HepG2 (cell line): ENCODE results near the gene PDLIM7. TPM values are rescaled to one million over a fixed set of nuclear protein-coding genes. Genes with fewer than 3 reads are reported as not detected.

Experiments used
- HCFC1 ChIP-seq: fragments of 150-350 bp; IDR thresholded peaks from 2 replicates; pipeline ENCODE4 v1.6.1; 2014; ENCODE audit warnings: low read depth, low read length
- HDAC2 ChIP-seq: sonication (generic); formaldehyde crosslinking; IDR thresholded peaks from 2 replicates; pipeline ENCODE4 v1.4.0; 2020; ENCODE audit warnings: missing genetic modification reagents
- KDM6A ChIP-seq: IDR thresholded peaks from 2 replicates; pipeline ENCODE4 v1.6.1; 2016; ENCODE audit warnings: low read depth
- RCOR2 ChIP-seq: IDR thresholded peaks from 2 replicates; pipeline ENCODE4 v1.6.1; 2016; ENCODE audit warnings: missing biosample characterization, missing genetic modification reagents
- U2AF2 ChIP-seq: fragments of 200-400 bp; formaldehyde crosslinking; IDR thresholded peaks from 2 replicates; pipeline ENCODE4 v1.6.1; 2017; ENCODE audit warnings: low read depth, mild to moderate bottlenecking, low read length
- polyA plus RNA-seq, 8 experiments: library from polyadenylated mRNA; depleted of rRNA in 3 of 8; stranded (reverse) in 7 of 8; unstranded in 1 of 8; fragments of >200 nt; fragmentation: Illumina TruSeq in 4 of 8; extraction: Trizol in 4 of 8; gene quantifications; 2 replicates each; pipeline versions ENCODE4 v1.2.1 to v1.2.3, GENCODE V29; 2011 to 2016; ENCODE audit warnings: low read depth in 4 of 8, missing spikeins in 1 of 8, mixed read lengths in 1 of 8; ENCODE audit not compliant: insufficient read depth in 1 of 8
- total RNA-seq, 5 experiments: library from RNA; depleted of rRNA; stranded (reverse); fragments of >200 nt; fragmentation: Illumina TruSeq; extraction: Trizol; gene quantifications; 2 replicates each; pipeline ENCODE4 v1.2.3, GENCODE V29; 2016; ENCODE audit warnings: low read depth in 1 of 5
- TF ChIP-seq, protein P1 (sequence below): sonication (generic); formaldehyde crosslinking; IDR thresholded peaks from 2 replicates; pipeline ENCODE4 v1.5.0; 2020; ENCODE audit warnings: mild to moderate bottlenecking, missing genetic modification reagents
- TF ChIP-seq, protein P2 (sequence below), 2 experiments: fragments of 450-650 bp in 1 of 2; sonication (generic) in 1 of 2; formaldehyde crosslinking in 1 of 2; IDR thresholded peaks; 2 replicates each; pipeline versions ENCODE4 v1.6.1 to v1.8.0; 2016 to 2022; ENCODE audit warnings: antibody characterized with exemption in 1 of 2, mild to moderate bottlenecking in 1 of 2, missing genetic modification reagents in 1 of 2
- TF ChIP-seq, protein P3 (sequence below): sonication (generic); formaldehyde crosslinking; IDR thresholded peaks from 2 replicates; pipeline ENCODE4 v1.5.1; 2020; ENCODE audit warnings: mild to moderate bottlenecking, moderate library complexity, missing genetic modification reagents
- TF ChIP-seq, protein P4 (sequence below): sonication (generic); formaldehyde crosslinking; IDR thresholded peaks from 2 replicates; pipeline ENCODE4 v1.4.0; 2020; ENCODE audit warnings: missing genetic modification reagents

PDLIM7 gene
- total and polyA plus RNA-seq, 2 of the 13 experiments (the other 11 are each of a cell fraction or from before 2014, with no cell fraction given), result 21.1 to 31.3 TPM

DNA sequence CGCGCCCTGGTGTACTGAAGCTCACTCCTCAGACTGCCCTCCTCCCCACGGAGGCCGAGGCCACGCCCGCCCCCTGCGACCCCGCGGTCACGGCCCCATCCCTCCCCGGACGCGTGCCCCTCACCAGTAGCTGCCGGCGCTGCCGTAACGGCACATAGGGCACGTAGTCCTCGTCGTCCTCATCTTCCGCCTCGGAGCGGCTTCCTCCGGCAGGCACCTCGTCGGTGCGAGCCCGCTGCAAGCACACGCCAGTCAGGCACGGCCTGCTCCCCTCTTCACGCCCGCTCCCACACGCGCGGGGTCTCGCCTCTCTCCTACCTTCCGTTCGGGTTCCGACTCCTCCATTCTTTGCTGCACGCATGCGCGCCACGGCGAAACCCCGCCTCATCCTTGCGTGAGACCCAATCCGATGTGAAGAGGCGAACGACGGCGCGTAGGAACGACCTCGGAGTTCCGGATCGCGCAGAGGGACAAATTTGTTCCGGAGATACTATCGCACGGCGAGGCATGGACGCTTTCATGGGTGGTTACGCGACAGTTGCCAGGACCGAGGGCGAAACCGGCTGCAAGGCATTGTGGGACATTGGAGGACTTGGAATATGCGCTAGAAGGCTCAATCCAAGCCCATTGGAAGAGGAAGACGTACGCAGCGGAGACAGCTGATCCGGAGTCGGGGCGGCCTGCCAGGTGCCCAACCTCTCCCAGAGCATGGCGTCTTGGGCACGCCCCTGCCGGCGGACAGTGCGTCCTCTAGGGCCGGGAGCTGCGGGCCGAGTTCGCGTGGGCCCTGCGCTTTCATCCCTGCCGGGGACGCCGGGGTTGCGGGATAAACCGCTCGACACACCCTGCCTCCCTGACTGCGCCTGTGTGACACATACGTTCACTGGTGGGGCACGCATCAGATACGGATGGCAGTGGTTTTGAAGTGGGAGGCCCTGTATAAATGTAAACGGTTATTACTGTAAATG lies 19.5 kb upstream of the PDLIM7 start, which contains the start of gene DDX41 (continued):
- TF ChIP-seq, protein P1, sequence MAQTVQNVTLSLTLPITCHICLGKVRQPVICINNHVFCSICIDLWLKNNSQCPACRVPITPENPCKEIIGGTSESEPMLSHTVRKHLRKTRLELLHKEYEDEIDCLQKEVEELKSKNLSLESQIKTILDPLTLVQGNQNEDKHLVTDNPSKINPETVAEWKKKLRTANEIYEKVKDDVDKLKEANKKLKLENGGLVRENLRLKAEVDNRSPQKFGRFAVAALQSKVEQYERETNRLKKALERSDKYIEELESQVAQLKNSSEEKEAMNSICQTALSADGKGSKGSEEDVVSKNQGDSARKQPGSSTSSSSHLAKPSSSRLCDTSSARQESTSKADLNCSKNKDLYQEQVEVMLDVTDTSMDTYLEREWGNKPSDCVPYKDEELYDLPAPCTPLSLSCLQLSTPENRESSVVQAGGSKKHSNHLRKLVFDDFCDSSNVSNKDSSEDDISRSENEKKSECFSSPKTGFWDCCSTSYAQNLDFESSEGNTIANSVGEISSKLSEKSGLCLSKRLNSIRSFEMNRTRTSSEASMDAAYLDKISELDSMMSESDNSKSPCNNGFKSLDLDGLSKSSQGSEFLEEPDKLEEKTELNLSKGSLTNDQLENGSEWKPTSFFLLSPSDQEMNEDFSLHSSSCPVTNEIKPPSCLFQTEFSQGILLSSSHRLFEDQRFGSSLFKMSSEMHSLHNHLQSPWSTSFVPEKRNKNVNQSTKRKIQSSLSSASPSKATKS, result no peak
- TF ChIP-seq, protein P2, sequence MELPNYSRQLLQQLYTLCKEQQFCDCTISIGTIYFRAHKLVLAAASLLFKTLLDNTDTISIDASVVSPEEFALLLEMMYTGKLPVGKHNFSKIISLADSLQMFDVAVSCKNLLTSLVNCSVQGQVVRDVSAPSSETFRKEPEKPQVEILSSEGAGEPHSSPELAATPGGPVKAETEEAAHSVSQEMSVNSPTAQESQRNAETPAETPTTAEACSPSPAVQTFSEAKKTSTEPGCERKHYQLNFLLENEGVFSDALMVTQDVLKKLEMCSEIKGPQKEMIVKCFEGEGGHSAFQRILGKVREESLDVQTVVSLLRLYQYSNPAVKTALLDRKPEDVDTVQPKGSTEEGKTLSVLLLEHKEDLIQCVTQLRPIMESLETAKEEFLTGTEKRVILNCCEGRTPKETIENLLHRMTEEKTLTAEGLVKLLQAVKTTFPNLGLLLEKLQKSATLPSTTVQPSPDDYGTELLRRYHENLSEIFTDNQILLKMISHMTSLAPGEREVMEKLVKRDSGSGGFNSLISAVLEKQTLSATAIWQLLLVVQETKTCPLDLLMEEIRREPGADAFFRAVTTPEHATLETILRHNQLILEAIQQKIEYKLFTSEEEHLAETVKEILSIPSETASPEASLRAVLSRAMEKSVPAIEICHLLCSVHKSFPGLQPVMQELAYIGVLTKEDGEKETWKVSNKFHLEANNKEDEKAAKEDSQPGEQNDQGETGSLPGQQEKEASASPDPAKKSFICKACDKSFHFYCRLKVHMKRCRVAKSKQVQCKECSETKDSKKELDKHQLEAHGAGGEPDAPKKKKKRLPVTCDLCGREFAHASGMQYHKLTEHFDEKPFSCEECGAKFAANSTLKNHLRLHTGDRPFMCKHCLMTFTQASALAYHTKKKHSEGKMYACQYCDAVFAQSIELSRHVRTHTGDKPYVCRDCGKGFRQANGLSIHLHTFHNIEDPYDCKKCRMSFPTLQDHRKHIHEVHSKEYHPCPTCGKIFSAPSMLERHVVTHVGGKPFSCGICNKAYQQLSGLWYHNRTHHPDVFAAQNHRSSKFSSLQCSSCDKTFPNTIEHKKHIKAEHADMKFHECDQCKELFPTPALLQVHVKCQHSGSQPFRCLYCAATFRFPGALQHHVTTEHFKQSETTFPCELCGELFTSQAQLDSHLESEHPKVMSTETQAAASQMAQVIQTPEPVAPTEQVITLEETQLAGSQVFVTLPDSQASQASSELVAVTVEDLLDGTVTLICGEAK (IDR thresholded peaks at IDR 0.05), result no peak
- TF ChIP-seq, protein P2 (CRISPR knock-in tag; IDR thresholded peaks at IDR 0.05), result peak; percentile 76
- TF ChIP-seq, protein P3, sequence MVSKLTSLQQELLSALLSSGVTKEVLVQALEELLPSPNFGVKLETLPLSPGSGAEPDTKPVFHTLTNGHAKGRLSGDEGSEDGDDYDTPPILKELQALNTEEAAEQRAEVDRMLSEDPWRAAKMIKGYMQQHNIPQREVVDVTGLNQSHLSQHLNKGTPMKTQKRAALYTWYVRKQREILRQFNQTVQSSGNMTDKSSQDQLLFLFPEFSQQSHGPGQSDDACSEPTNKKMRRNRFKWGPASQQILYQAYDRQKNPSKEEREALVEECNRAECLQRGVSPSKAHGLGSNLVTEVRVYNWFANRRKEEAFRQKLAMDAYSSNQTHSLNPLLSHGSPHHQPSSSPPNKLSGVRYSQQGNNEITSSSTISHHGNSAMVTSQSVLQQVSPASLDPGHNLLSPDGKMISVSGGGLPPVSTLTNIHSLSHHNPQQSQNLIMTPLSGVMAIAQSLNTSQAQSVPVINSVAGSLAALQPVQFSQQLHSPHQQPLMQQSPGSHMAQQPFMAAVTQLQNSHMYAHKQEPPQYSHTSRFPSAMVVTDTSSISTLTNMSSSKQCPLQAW (CRISPR knock-in tag), result peak; percentile 93
- TF ChIP-seq, protein P4, sequence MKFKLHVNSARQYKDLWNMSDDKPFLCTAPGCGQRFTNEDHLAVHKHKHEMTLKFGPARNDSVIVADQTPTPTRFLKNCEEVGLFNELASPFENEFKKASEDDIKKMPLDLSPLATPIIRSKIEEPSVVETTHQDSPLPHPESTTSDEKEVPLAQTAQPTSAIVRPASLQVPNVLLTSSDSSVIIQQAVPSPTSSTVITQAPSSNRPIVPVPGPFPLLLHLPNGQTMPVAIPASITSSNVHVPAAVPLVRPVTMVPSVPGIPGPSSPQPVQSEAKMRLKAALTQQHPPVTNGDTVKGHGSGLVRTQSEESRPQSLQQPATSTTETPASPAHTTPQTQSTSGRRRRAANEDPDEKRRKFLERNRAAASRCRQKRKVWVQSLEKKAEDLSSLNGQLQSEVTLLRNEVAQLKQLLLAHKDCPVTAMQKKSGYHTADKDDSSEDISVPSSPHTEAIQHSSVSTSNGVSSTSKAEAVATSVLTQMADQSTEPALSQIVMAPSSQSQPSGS (CRISPR knock-in tag), result peak; percentile 85
- TF ChIP-seq RCOR2 (CRISPR knock-in tag), result peak; percentile 71; the same call in 1 of the 2 replicates
- no peak for TF ChIP-seq KDM6A (CRISPR knock-in tag)
- peak; percentile 97 for TF ChIP-seq HDAC2
- peak; percentile 67 for TF ChIP-seq HCFC1
- TF ChIP-seq U2AF2, result no peak
